NCI-H69 (cell line): ENCODE measurements around the gene AGER.
A peak's percentile ranks its signal among the peaks of the same experiment; 100 is the strongest.
"Not testable (repeated sequence)": the region's sequence is repeated elsewhere in the genome, so short reads cannot be mapped to it uniquely, and the experiment has no call there.

Source experiments
- DNase-seq: peaks from one replicate; lab custom pipeline; 2025; lab: John Stamatoyannopoulos, UW

The AGER gene

GRCh38 chr6:32148289-32149091 is 35.6 kb downstream of the AGER start:
- no peak for DNase-seq

DNA sequence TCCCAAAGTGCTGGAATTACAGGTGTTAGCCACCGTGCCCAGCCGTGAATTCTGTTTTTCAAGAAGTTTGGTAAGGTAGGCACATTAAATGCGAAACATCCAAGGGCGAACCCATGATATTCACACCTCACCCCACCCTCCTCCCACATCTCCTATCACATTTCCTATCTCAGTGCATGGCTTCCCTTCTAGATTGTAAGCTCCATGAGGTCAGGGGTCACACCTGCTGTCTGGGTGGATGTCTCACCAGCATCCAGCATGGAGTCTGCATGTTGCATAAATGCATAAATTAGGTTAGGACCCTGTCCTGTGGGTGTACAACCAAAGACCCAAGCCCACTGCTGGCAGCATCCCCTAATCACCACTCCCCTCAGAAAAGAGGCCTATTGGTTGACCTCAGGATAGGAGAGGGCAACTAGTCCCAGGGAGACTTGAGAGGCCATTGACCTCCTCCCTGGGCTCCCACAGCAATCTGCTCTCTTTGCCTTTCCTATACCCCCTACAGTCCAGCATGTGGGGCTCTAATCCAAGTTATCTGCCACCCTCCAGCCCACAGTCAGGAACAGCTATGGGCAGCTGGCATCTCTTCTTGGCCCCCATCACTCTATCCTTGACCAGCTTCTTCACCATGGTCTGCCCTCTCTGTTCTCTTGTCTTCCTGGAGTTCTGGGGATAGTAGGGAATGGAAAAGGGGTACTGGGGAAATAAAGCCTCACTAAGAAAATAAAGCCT is 36.5 kb downstream of the AGER start:
- no peak for DNase-seq

- no peak for DNase-seq
Observed at GRCh38 chr6:32146687-32147086, 37.4 kb downstream of the AGER start.

DNA sequence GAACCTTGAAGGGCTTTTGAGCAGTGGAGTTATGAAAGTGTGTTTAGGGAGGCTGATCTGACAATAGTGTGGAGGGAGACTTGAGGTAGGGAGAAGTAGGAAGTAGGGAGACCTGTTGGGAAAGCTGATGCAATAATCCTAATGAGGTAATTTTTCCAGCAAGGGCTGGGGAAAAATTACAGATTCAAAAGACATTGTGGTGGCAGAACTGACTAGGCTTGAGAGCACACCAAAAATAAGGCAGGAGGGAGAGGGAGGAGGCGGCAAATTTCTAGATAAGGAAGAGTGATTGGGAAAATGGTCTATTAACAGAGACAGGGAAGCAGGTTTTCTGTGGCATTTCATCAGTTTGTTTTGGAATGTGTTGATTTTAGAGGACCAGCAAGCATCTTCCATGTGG is 37.8 kb downstream of the AGER start:
- DNase-seq: peak; percentile 29

GRCh38 chr6:32144238-32144637 is 39.8 kb downstream of the AGER start:
- DNase-seq: not testable (repeated sequence)

DNA sequence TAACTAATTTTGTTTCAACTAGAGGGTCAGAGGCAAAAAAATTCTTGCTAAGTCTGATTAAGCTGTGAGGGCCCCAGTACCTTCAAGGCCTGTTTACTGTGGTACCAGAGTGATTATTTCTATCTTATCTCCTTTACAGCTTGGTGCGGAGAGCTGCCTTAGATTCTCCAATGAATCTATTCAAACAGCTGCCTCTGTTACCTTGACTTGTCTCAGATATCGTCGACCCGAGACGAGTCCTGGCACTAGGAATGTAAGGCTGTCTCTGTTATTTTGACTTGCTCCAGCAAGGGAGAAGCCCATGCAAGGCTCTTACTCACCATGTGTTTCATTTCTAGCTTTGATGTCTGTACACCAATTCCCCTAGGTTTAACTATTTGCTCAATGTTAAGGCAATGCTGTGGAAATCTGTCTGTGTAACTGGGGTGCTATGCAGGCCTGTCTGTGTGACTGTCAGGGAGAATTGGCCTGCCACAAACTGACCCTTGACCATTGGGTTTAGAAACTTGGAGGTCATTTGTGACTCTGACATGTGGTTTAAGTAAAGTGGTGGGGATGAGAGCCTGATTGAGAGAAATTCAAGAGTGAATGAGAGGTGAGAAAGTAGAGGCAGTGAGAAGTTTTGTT is 43.5 kb downstream of the AGER start:
- no peak for DNase-seq

- no peak for DNase-seq
Observed at GRCh38 chr6:32139590-32139989, 44.5 kb downstream of the AGER start.

DNA sequence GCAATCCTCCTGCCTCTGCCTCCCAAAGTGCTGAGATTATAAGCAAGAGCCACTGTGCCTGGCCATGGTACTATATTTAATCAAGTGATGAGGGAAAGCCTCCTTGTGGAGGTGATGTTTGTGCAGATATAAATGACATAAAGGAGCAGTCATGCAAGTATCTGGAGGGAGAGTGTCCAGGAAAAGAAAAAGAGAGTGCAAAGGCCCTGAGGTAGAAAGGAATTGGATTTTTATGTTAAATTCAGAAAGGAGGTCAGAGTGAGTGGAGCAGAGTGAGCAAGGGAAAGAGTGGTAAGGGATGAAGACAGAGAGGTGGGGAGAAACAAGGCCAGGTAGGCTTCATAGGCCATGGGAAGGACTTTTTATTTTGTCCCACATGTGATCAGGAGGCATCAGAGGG is 46.6 kb downstream of the AGER start:
- DNase-seq: no peak

- DNase-seq: no peak
Observed at GRCh38 chr6:32133786-32134185, 50.3 kb downstream of the AGER start.

- DNase-seq: no peak
Observed at GRCh38 chr6:32132110-32132509, 51.9 kb downstream of the AGER start.

GRCh38 chr6:32131439-32131948 is 52.6 kb downstream of the AGER start:
- no peak for DNase-seq
